WERI-Rb-1 (cell line): ENCODE measurements around the gene PPP1R3D.

Experiments used
- DNase-seq: peaks from one replicate; pipeline ENCODE4 v3.0.0-alpha.2; 2020
- H3K27ac ChIP-seq: fragments of 250-450 bp; sonication (Bioruptor Pico); 2 replicates; pipeline ENCODE4 v1.5.1; 2020; ENCODE audit warnings: mild to moderate bottlenecking, moderate library complexity
- H3K27me3 ChIP-seq: fragments of 250-450 bp; sonication (Bioruptor Pico); 2 replicates; pipeline ENCODE4 v1.5.1; 2021; ENCODE audit warnings: mild to moderate bottlenecking, low read depth, moderate library complexity; ENCODE audit not compliant: insufficient read depth, severe bottlenecking
- H3K36me3 ChIP-seq: fragments of 250-450 bp; sonication (Bioruptor Pico); 2 replicates; pipeline ENCODE4 v1.5.1; 2020; ENCODE audit warnings: mild to moderate bottlenecking, moderate library complexity
- H3K4me3 ChIP-seq: 2 replicates; pipeline ENCODE4 v1.5.1; 2011; ENCODE audit warnings: low read depth, mild to moderate bottlenecking, control low read depth, low read length
- H3K9me3 ChIP-seq: fragments of 250-450 bp; sonication (Bioruptor Pico); 2 replicates; pipeline ENCODE4 v1.5.1; 2021; ENCODE audit warnings: mild to moderate bottlenecking, moderate library complexity; ENCODE audit not compliant: severe bottlenecking
- CTCF ChIP-seq: IDR thresholded peaks from 2 replicates; pipeline ENCODE4 v1.5.1; 2011; ENCODE audit warnings: low read depth, mild to moderate bottlenecking, control low read depth, inconsistent platforms, low read length

The PPP1R3D gene

DNA sequence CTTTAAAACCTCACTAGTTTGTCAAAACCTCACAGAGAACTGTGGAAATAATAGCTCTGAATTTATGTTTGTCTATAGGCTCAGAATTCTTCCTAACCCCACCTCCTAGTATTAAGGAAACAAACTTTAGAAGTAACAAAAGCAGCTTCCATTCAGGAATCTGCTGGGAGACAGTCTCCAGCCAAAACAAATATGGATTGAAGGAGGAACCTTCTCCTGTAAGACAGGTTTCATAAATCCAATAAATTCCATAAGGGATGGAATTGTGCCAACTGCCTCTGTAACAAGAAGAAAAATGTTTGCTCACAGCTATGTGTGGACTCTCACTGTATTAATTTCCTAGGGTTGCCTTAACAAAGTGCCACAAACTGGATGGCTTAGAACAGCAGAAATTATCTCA is 14.2 kb downstream of the PPP1R3D start:
- Histone ChIP-seq H3K27ac (no peak overlapping the region), H3K4me3 (no peak overlapping the region), H3K27me3 (peaks cover 11% of the 10 kb centered on the region), H3K36me3 (no peaks in the 10 kb centered on the region), H3K9me3 (no peaks in the 10 kb centered on the region)
- TF ChIP-seq CTCF = no peak
- no peak for DNase-seq

DNA sequence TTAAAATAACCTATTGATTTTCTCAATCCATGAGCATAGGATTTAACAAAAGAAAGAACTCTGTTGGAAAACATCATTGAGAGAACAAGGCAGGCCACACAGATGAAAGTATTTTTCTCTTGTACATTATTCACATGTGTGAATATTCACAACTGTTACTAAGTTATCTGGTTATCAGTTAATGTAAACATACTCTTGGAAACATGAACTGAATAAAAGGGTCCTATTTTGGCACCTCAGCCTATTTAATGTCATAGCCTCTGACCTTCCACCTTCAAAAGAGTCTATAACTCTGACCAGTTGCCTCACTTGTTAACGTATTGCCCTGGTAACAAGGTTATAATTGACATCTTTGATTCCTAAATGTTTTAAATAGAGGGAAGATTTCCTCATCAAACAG is 14.7 kb downstream of the PPP1R3D start:
- H3K9me3 ChIP-seq = no peaks in the 10 kb centered on the region
- no peaks in the 10 kb centered on the region for H3K36me3 ChIP-seq
- TF ChIP-seq CTCF = no peak
- peaks cover 11% of the 10 kb centered on the region for H3K27me3 ChIP-seq
- no peak for DNase-seq
- no peak overlapping the region for H3K4me3 ChIP-seq
- no peak overlapping the region for H3K27ac ChIP-seq

DNA sequence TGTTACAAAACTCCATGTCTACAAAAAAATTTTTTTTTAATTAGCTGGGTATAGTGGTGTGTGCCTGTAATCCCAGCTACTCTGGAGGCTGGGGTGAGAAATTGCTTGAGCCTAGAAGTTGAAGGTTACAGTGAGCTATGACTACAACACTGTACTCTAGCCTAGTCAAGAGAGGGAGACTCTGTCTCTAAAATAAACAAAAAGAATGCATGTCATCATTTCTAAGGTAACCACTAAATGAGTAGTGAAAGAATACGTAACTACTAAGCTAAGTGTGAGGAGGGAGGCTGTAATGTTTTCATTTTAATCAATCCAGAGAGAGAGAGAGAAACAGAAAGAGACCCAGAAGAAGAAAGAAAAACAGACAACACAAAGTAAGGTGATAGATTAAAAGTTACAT is 16.6 kb downstream of the PPP1R3D start:
- Histone ChIP-seq H3K9me3 (no peaks in the 10 kb centered on the region), H3K36me3 (no peaks in the 10 kb centered on the region), H3K4me3 (no peak overlapping the region), H3K27me3 (peaks cover 11% of the 10 kb centered on the region), H3K27ac (no peak overlapping the region)
- no peak for DNase-seq
- no peak for TF ChIP-seq CTCF

DNA sequence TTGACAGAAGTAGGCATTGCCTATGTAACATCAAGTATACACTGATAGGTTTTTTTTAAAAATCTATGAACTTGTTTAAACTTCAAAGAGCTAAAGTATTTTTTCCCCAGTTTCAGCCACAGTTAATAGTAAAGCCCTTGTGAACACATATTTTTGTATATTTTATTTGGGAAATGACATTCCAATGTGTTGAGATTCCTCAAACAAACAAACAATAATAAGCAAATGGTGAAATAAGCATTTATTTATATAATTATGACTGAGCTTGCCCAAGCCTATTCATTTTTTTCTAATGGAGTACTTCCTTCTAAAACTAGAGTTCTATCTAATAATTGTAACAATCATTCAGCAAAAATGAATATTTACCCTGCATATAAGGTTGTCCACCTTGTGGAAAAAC is 19.2 kb downstream of the PPP1R3D start:
- Histone ChIP-seq H3K27ac (no peak overlapping the region), H3K27me3 (peaks cover 7% of the 10 kb centered on the region), H3K36me3 (no peaks in the 10 kb centered on the region), H3K9me3 (no peaks in the 10 kb centered on the region), H3K4me3 (no peak overlapping the region)
- no peak for TF ChIP-seq CTCF
- no peak for DNase-seq

- no peak for DNase-seq
- TF ChIP-seq CTCF = no peak
- Histone ChIP-seq H3K27me3 (peaks cover 23% of the 10 kb centered on the region), H3K4me3 (no peak overlapping the region), H3K27ac (no peak overlapping the region), H3K36me3 (no peaks in the 10 kb centered on the region), H3K9me3 (no peaks in the 10 kb centered on the region)
Measured at GRCh38 chr20:59912609-59913008, 27.5 kb downstream of the PPP1R3D start.

GRCh38 chr20:59911041-59911440 is 29.1 kb downstream of the PPP1R3D start:
- H3K27ac ChIP-seq = no peak overlapping the region
- H3K4me3 ChIP-seq = no peak overlapping the region
- no peaks in the 10 kb centered on the region for H3K36me3 ChIP-seq
- no peaks in the 10 kb centered on the region for H3K9me3 ChIP-seq
- no peak for TF ChIP-seq CTCF
- no peak for DNase-seq
- peaks cover 31% of the 10 kb centered on the region for H3K27me3 ChIP-seq
